H1 (cell line): ENCODE measurements around the gene ERC1. TPM values are rescaled to one million over a fixed set of nuclear protein-coding genes. Genes with fewer than 3 reads are reported as not detected.

Experiments used
- CTCF ChIA-PET: fragments of 300-600 bp; sonication (Branson Sonifier 250); formaldehyde crosslinking; loops from one replicate; lab custom pipeline; 2021; ENCODE audit not compliant: partially characterized antibody; lab: Charles Lee
- POLR2A ChIA-PET: fragments of 300-600 bp; sonication (Branson Sonifier 250); formaldehyde crosslinking; loops from one replicate; lab custom pipeline; 2021; ENCODE audit warnings: inconsistent platforms; ENCODE audit not compliant: partially characterized antibody; lab: Charles Lee
- DNase-seq, 2 experiments: peaks; one replicate each; pipeline versions ENCODE4 v3.0.0 to v3.0.0-alpha.2; 2010 to 2022; ENCODE audit warnings: low spot score in 2 of 2, low read depth in 1 of 2, mixed read lengths in 1 of 2
- FAIRE-seq: peaks from 2 replicates; lab custom pipeline; 2011; peaks lifted over from hg19 to GRCh38; lab: Jason Lieb, UNC
- H2AFZ ChIP-seq: 2 replicates; pipeline ENCODE4 v1.8.1; 2012; ENCODE audit warnings: low read length, inconsistent platforms
- H2AK5ac ChIP-seq: 2 replicates; pipeline ENCODE4 v1.6.1; 2013; ENCODE audit warnings: low read depth, low read length
- H2BK120ac ChIP-seq: replicated peaks from 2 replicates; pipeline ENCODE3; 2013; ENCODE audit warnings: low read depth, low read length, inconsistent platforms
- H2BK12ac ChIP-seq: 2 replicates; pipeline ENCODE4 v1.6.1; 2013; ENCODE audit warnings: low read depth, low read length
- H2BK15ac ChIP-seq: 2 replicates; pipeline ENCODE4 v1.6.1; 2013; ENCODE audit warnings: low read length
- H2BK20ac ChIP-seq: 2 replicates; pipeline ENCODE4 v1.6.1; 2013; ENCODE audit warnings: low read length
- H2BK5ac ChIP-seq: 2 replicates; pipeline ENCODE4 v1.6.1; 2013; ENCODE audit warnings: low read depth, low read length
- H3K14ac ChIP-seq: 2 replicates; pipeline ENCODE4 v1.6.1; 2013; ENCODE audit warnings: inconsistent platforms; ENCODE audit not compliant: insufficient read length
- H3K18ac ChIP-seq: 2 replicates; pipeline ENCODE4 v1.6.1; 2013; ENCODE audit warnings: low read length; ENCODE audit errors: extremely low read depth
- H3K23ac ChIP-seq: 2 replicates; pipeline ENCODE4 v1.6.1; 2013; ENCODE audit warnings: inconsistent platforms; ENCODE audit not compliant: insufficient read length
- H3K23me2 ChIP-seq: 2 replicates; pipeline ENCODE4 v1.6.1; 2013; ENCODE audit warnings: low read depth, low read length
- H3K27ac ChIP-seq: 2 replicates; pipeline ENCODE4 v1.6.1; 2011; ENCODE audit warnings: low read depth, low read length, inconsistent platforms
- H3K27me3 ChIP-seq, 4 experiments: replicated peaks in 1 of 4; 1 replicate in 1 of 4; 2 replicates in 3 of 4; pipeline versions ENCODE4 v1.6.1 to v1.8.1; 2011 to 2013; ENCODE audit warnings: low read length in 3 of 4, mild to moderate bottlenecking in 3 of 4, inconsistent platforms in 2 of 4, mixed read lengths in 2 of 4, moderate library complexity in 1 of 4; ENCODE audit not compliant: control insufficient read depth in 3 of 4, insufficient read depth in 3 of 4; ENCODE audit errors: extremely low read depth in 1 of 4
- H3K36me3 ChIP-seq, 4 experiments: 2 replicates each; pipeline versions ENCODE4 v1.6.1 to v1.8.1; 2011 to 2013; ENCODE audit warnings: mild to moderate bottlenecking in 4 of 4, low read length in 3 of 4, moderate library complexity in 2 of 4, control low read depth in 1 of 4, inconsistent platforms in 1 of 4; ENCODE audit not compliant: insufficient read depth in 4 of 4, control insufficient read depth in 2 of 4
- H3K4ac ChIP-seq: replicated peaks from 2 replicates; pipeline ENCODE3; 2013; ENCODE audit warnings: low read length, low read depth, mixed read lengths, inconsistent platforms; ENCODE audit not compliant: insufficient read length
- H3K4me1 ChIP-seq, 4 experiments: replicated peaks in 1 of 4; 1 replicate in 1 of 4; 2 replicates in 3 of 4; pipeline versions ENCODE4 v1.6.1 to v1.8.1; 2011 to 2013; ENCODE audit warnings: low read length in 3 of 4, inconsistent platforms in 2 of 4, mixed read lengths in 1 of 4; ENCODE audit not compliant: insufficient read depth in 4 of 4, control insufficient read depth in 3 of 4
- H3K4me2 ChIP-seq, 2 experiments: 2 replicates each; pipeline versions ENCODE4 v1.6.1 to v1.8.1; 2011 to 2013; ENCODE audit warnings: low read depth in 2 of 2, low read length in 2 of 2, control low read depth in 1 of 2, inconsistent platforms in 1 of 2, mild to moderate bottlenecking in 1 of 2; ENCODE audit not compliant: insufficient read depth in 1 of 2
- H3K4me3 ChIP-seq, 4 experiments: fragments of 200-600, 300-600 bp in 1 of 4; sonication (generic), shearing (Covaris generic), sonication (Bioruptor Twin) in 1 of 4; 2 replicates each; pipeline versions ENCODE4 v1.5.1 to v1.8.1; 2011 to 2016; ENCODE audit warnings: low read length in 4 of 4, low read depth in 3 of 4, control low read depth in 2 of 4, inconsistent platforms in 2 of 4, mild to moderate bottlenecking in 2 of 4, mixed read lengths in 1 of 4, moderate library complexity in 1 of 4; ENCODE audit not compliant: insufficient read depth in 2 of 4; ENCODE audit errors: extremely low read depth in 1 of 4
- H3K56ac ChIP-seq: replicated peaks from 2 replicates; pipeline ENCODE3; 2013; ENCODE audit warnings: low read depth, mild to moderate bottlenecking, mixed read lengths, low read length, inconsistent platforms; ENCODE audit not compliant: insufficient read length
- H3K79me1 ChIP-seq: 2 replicates; pipeline ENCODE4 v1.6.1; 2013; ENCODE audit warnings: low read depth, low read length, control low read depth
- H3K79me2 ChIP-seq, 2 experiments: 2 replicates each; pipeline versions ENCODE4 v1.6.1 to v1.8.1; 2012 to 2013; ENCODE audit warnings: low read length in 2 of 2, mild to moderate bottlenecking in 2 of 2, inconsistent platforms in 1 of 2; ENCODE audit not compliant: insufficient read depth in 2 of 2, control insufficient read depth in 1 of 2
- H3K9ac ChIP-seq, 4 experiments: replicated peaks in 1 of 4; 1 replicate in 1 of 4; 2 replicates in 3 of 4; pipeline versions ENCODE4 v1.6.1 to v1.8.1; 2011 to 2013; ENCODE audit warnings: low read depth in 3 of 4, low read length in 3 of 4, control low read depth in 2 of 4, mild to moderate bottlenecking in 2 of 4, moderate library complexity in 2 of 4, inconsistent platforms in 1 of 4; ENCODE audit errors: extremely low read depth in 1 of 4
- H3K9me3 ChIP-seq, 2 experiments: 2 replicates each; pipeline versions ENCODE4 v1.6.1 to v1.8.1; 2012 to 2013; ENCODE audit warnings: mild to moderate bottlenecking in 2 of 2, moderate library complexity in 2 of 2, control low read depth in 1 of 2, inconsistent platforms in 1 of 2, low read depth in 1 of 2, low read length in 1 of 2, mixed read lengths in 1 of 2; ENCODE audit not compliant: insufficient read depth in 2 of 2
- H4K20me1 ChIP-seq, 2 experiments: replicated peaks in 1 of 2; 2 replicates each; pipeline versions ENCODE3 to v1.8.1; 2011 to 2013; ENCODE audit warnings: inconsistent platforms in 2 of 2, low read length in 2 of 2, mild to moderate bottlenecking in 1 of 2; ENCODE audit not compliant: insufficient read depth in 2 of 2, control insufficient read depth in 1 of 2
- H4K5ac ChIP-seq: 2 replicates; pipeline ENCODE4 v1.6.1; 2013; ENCODE audit warnings: low read length, low read depth, mixed read lengths, inconsistent platforms; ENCODE audit not compliant: insufficient read length
- H4K8ac ChIP-seq: 2 replicates; pipeline ENCODE4 v1.8.0; 2013; ENCODE audit warnings: mild to moderate bottlenecking, moderate library complexity, low read length, inconsistent platforms; ENCODE audit not compliant: insufficient read depth; ENCODE audit errors: extremely low read depth
- H4K91ac ChIP-seq: replicated peaks from 2 replicates; pipeline ENCODE3; 2013; ENCODE audit warnings: low read length, mixed read lengths, inconsistent platforms; ENCODE audit not compliant: insufficient read length
- RAD21 ChIP-seq, 2 experiments: IDR thresholded peaks in 1 of 2; conservative IDR thresholded peaks in 1 of 2; 2 replicates each; pipeline ENCODE4 v1.6.1; 2011; ENCODE audit warnings: low read depth in 2 of 2, low read length in 2 of 2, improper control_type of control experiment in 1 of 2, inconsistent platforms in 1 of 2, mild to moderate bottlenecking in 1 of 2, moderate library complexity in 1 of 2
- SP2 ChIP-seq: IDR thresholded peaks from 2 replicates; pipeline ENCODE4 v1.6.1; 2012; ENCODE audit warnings: mild to moderate bottlenecking, low read length, inconsistent platforms
- WGBS, 2 experiments: shearing (Covaris generic) in 1 of 2; methylation state at CpG; one replicate each; pipeline versions ENCODE4 v1.1.6 to v1.1.7; 2013 to 2015; ENCODE audit warnings: low lambda C conversion rate in 2 of 2, mixed read lengths in 2 of 2, inconsistent platforms in 1 of 2, low coverage in 1 of 2, missing lambda C conversion rate in 1 of 2; ENCODE audit not compliant: insufficient replicate concordance in 2 of 2, insufficient coverage in 1 of 2, insufficient read length in 1 of 2; ENCODE audit errors: extremely low coverage in 1 of 2, missing lambda C conversion rate in 1 of 2; 5-methylcytosine and 5-hydroxymethylcytosine counted together
- polyA plus RNA-seq, 7 experiments: library from polyadenylated mRNA; depleted of rRNA in 3 of 7; stranded (reverse) in 5 of 7; unstranded in 2 of 7; fragments of >200 nt in 5 of 7; fragments of 200-250 nt in 2 of 7; gene quantifications; 1 replicate in 5 of 7; 2 replicates in 1 of 7; 4 replicates in 1 of 7; pipeline versions ENCODE4 v1.2.1 to v1.2.3, GENCODE V29; 2011 to 2013; ENCODE audit warnings: missing spikeins in 2 of 7, mixed read lengths in 2 of 7
- total RNA-seq: library from RNA; stranded (reverse); fragmentation: NEBNext Ultra II Directional; extraction: Animal tissue kit (Norgen Biotek cat#: 25700); gene quantifications from 2 replicates; pipeline ENCODE4 v1.2.1, GENCODE V29; 2021
- TF ChIP-seq, protein P1 (sequence below), 3 experiments: IDR thresholded peaks; 1 replicate in 2 of 3; 2 replicates in 1 of 3; pipeline versions ENCODE4 v1.5.1 to v1.6.1; 2011; ENCODE audit warnings: low read length in 3 of 3, mild to moderate bottlenecking in 3 of 3, inconsistent platforms in 2 of 3, low read depth in 1 of 3, moderate library complexity in 1 of 3; ENCODE audit not compliant: insufficient read depth in 1 of 3; ENCODE audit errors: control extremely low read depth in 1 of 3

Gene ERC1
- total and polyA plus RNA-seq, 2 of the 8 experiments (the other 6 are each of a cell fraction or from before 2014, with no cell fraction given), result 7.8 to 45.7 TPM

DNA sequence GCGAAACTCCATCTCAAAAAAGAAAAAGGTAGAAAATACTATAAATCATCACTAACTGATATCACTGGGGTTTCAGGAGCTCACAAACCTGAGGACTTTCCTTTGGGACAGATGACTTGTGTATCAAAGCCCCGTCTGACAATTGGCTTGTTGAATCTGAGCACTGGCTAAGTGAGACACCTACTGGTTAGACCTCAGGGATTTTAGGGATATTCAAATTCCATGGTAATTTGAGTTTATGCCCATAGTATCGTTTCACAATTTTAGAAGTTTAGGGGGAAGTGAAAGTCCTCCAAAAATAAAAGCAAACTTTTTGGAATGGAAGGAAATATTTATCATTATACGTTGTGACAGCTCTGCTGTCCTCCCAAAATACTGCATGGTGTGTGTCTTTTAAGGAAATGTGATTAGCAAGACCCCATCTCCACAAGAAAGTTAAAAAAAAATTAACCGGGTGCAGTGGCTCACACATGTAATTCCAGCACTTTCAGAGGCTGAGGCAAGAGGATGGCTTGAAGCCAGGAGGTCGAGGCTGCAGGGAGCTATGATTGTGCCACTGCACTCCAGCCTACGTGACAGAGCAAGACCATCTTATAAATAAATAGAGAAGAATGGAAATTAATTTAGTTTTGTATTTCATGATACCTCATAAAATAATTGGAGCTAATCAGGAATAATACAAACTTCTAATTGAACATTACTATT is 554.1 kb downstream of the ERC1 start:
- no peak for FAIRE-seq
- Histone ChIP-seq H3K9me3 (peaks cover 0 to 2% of the 10 kb centered on the region in 2 experiments; a peak in 1 of 4 replicates), H3K23ac (no peak overlapping the region), H3K4me3 (no peak overlapping the region), H3K4me2 (no peak overlapping the region), H2AFZ (no peak overlapping the region), H2BK15ac (no peak overlapping the region), H3K4ac (no peak overlapping the region), H3K27ac (no peak overlapping the region), H4K5ac (no peak overlapping the region), H2BK12ac (no peak overlapping the region), H3K18ac (no peak overlapping the region), H2BK20ac (no peak overlapping the region), H3K79me1 (no peaks in the 10 kb centered on the region), H4K91ac (no peak overlapping the region), H3K23me2 (no peaks in the 10 kb centered on the region), H3K4me1 (peaks cover 0 to 3% (median 0%) of the 10 kb centered on the region in 4 experiments; a peak in 1 of 7 replicates), H3K56ac (no peak overlapping the region), H4K8ac (no peak overlapping the region), H2BK5ac (no peak overlapping the region), H2AK5ac (no peak overlapping the region), H3K79me2 (no peaks in the 10 kb centered on the region), H4K20me1 (peaks cover 0 to 4% of the 10 kb centered on the region in 2 experiments), H2BK120ac (no peak overlapping the region), H3K27me3 (peaks cover 0 to 2% (median 0%) of the 10 kb centered on the region in 4 experiments; a peak in 2 of 7 replicates), H3K14ac (no peak overlapping the region), H3K9ac (no peak overlapping the region), H3K36me3 (no peaks in the 10 kb centered on the region)
- TF ChIP-seq, protein P1, sequence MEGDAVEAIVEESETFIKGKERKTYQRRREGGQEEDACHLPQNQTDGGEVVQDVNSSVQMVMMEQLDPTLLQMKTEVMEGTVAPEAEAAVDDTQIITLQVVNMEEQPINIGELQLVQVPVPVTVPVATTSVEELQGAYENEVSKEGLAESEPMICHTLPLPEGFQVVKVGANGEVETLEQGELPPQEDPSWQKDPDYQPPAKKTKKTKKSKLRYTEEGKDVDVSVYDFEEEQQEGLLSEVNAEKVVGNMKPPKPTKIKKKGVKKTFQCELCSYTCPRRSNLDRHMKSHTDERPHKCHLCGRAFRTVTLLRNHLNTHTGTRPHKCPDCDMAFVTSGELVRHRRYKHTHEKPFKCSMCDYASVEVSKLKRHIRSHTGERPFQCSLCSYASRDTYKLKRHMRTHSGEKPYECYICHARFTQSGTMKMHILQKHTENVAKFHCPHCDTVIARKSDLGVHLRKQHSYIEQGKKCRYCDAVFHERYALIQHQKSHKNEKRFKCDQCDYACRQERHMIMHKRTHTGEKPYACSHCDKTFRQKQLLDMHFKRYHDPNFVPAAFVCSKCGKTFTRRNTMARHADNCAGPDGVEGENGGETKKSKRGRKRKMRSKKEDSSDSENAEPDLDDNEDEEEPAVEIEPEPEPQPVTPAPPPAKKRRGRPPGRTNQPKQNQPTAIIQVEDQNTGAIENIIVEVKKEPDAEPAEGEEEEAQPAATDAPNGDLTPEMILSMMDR (IDR thresholded peaks at IDR 0.05; ENCODE audit: control extremely low read depth in 1 of 3, insufficient read depth in 1 of 3, low read depth in 1 of 3, low read length in 3 of 3), result peak in 1 of 3 experiments; percentile 21; a peak in 1 of 4 replicates
- TF ChIP-seq SP2, result no peak
- TF ChIP-seq RAD21 (IDR thresholded peaks at IDR 0.05 in 1 of 2, conservative IDR thresholded peaks at IDR 0.05 in 1 of 2; ENCODE audit: low read depth in 2 of 2, low read length in 2 of 2), result peak; percentile 40 to 53
- POLR2A ChIA-PET, result interaction anchor here (0.6 kb wide), 1 partner anchor 475 kb away, joined by 4 read pairs; no protein-coding TSS in a partner anchor
- no peak for DNase-seq
- WGBS, 2 experiments, result 90% methylated on average over 7 of the region's 7 CpGs; no CpG with 5 or more reads in 1 of the 2 experiments
- CTCF ChIA-PET, result interaction anchor here (0.6 to 3.0 kb wide), 19 partner anchors 9 to 508 kb away, joined by 3 to 10 read pairs (median 4); no protein-coding TSS in a partner anchor
